HEK293 (cell line): ENCODE measurements around the gene SPRY4.

Source experiments
- CTCF ChIA-PET: fragments of 350-600 bp; formaldehyde crosslinking; extraction: SDS; loops from one replicate; lab custom pipeline; 2021; ENCODE audit warnings: antibody characterized with exemption; lab: Yijun Ruan, JAX
- POLR2A ChIA-PET: fragments of 300-600 bp; formaldehyde crosslinking; extraction: SDS; loops from one replicate; lab custom pipeline; 2020; ENCODE audit warnings: antibody characterized with exemption, inconsistent platforms; lab: Yijun Ruan, JAX
- H3K27ac ChIP-seq: fragments of 200-500 bp; sonication (Bioruptor generic); 2 replicates; pipeline ENCODE4 v1.5.1; 2014; ENCODE audit warnings: low read depth, low read length, control low read depth, inconsistent platforms; ENCODE audit errors: extremely low read depth
- H3K36me3 ChIP-seq, 2 experiments: fragments of 200-500 bp in 1 of 2; sonication (Bioruptor generic) in 1 of 2; 1 replicate in 1 of 2; 2 replicates in 1 of 2; pipeline ENCODE4 v1.5.1; 2014 to 2017; ENCODE audit warnings: inconsistent platforms in 2 of 2, low read length in 2 of 2; ENCODE audit not compliant: control insufficient read depth in 2 of 2, insufficient read depth in 1 of 2
- H3K4me1 ChIP-seq: fragments of 200-500 bp; sonication (Bioruptor generic); 2 replicates; pipeline ENCODE4 v1.5.1; 2014; ENCODE audit warnings: mild to moderate bottlenecking, low read length, inconsistent platforms; ENCODE audit not compliant: control insufficient read depth, insufficient read depth
- H3K4me3 ChIP-seq: 2 replicates; pipeline ENCODE4 v1.5.1; 2011; ENCODE audit warnings: low read depth, mild to moderate bottlenecking, control low read depth, low read length, moderate library complexity
- H3K9me3 ChIP-seq: fragments of 200-500 bp; sonication (Bioruptor generic); 2 replicates; pipeline ENCODE4 v1.5.1; 2014; ENCODE audit warnings: low read depth, low read length, inconsistent platforms; ENCODE audit not compliant: control insufficient read depth, insufficient read depth
- FEZF1 ChIP-seq: fragments of 450-650 bp; formaldehyde crosslinking; IDR thresholded peaks from 2 replicates; pipeline ENCODE4 v1.5.1; 2016; ENCODE audit warnings: missing biosample characterization, missing genetic modification characterization
- MYNN ChIP-seq: fragments of 450-650 bp; formaldehyde crosslinking; IDR thresholded peaks from 2 replicates; pipeline ENCODE4 v1.5.1; 2016; ENCODE audit warnings: missing biosample characterization, missing genetic modification characterization, borderline replicate concordance
- SETDB1 ChIP-seq: IDR thresholded peaks from one replicate; pipeline ENCODE4 v1.6.1; 2017; ENCODE audit warnings: mild to moderate bottlenecking, low read length, moderate library complexity, mixed read lengths; ENCODE audit not compliant: insufficient read length
- ZNF311 ChIP-seq: fragments of 450-650 bp; formaldehyde crosslinking; IDR thresholded peaks from 2 replicates; pipeline ENCODE4 v1.5.1; 2017; ENCODE audit warnings: missing biosample characterization, missing genetic modification characterization, borderline replicate concordance
- ZNF366 ChIP-seq: fragments of 450-650 bp; formaldehyde crosslinking; conservative IDR thresholded peaks from 2 replicates; pipeline ENCODE4 v1.5.1; 2016; ENCODE audit warnings: missing biosample characterization, missing genetic modification characterization
- ZNF426 ChIP-seq: fragments of 450-650 bp; formaldehyde crosslinking; IDR thresholded peaks from 2 replicates; pipeline ENCODE4 v1.5.1; 2017; ENCODE audit warnings: missing biosample characterization, missing genetic modification characterization, mild to moderate bottlenecking, inconsistent platforms, moderate library complexity
- ZNF549 ChIP-seq: fragments of 450-650 bp; IDR thresholded peaks from 2 replicates; pipeline ENCODE4 v1.5.1; 2018; ENCODE audit warnings: missing biosample characterization, missing genetic modification characterization, mild to moderate bottlenecking, inconsistent platforms, moderate library complexity
- ZNF558 ChIP-seq: fragments of 450-650 bp; formaldehyde crosslinking; IDR thresholded peaks from 2 replicates; pipeline ENCODE4 v1.5.1; 2016; ENCODE audit warnings: missing biosample characterization, missing genetic modification characterization
- TF ChIP-seq, protein P1 (sequence below): fragments of 450-650 bp; formaldehyde crosslinking; IDR thresholded peaks from 2 replicates; pipeline ENCODE4 v1.5.0; 2017; ENCODE audit warnings: missing biosample characterization, missing genetic modification characterization, borderline replicate concordance
- TF ChIP-seq, protein P2 (sequence below): fragments of 450-650 bp; formaldehyde crosslinking; IDR thresholded peaks from 2 replicates; pipeline ENCODE4 v1.5.1; 2016; ENCODE audit warnings: missing biosample characterization, missing genetic modification characterization
- TF ChIP-seq, protein P3 (sequence below): fragments of 450-650 bp; formaldehyde crosslinking; IDR thresholded peaks from 2 replicates; pipeline ENCODE4 v1.5.1; 2016; ENCODE audit warnings: missing biosample characterization, missing genetic modification characterization
- TF ChIP-seq, protein P4 (sequence below): fragments of 450-650 bp; formaldehyde crosslinking; IDR thresholded peaks from 2 replicates; pipeline ENCODE4 v1.5.1; 2016; ENCODE audit warnings: missing biosample characterization, missing genetic modification characterization
- TF ChIP-seq, protein P5 (sequence below): fragments of 450-650 bp; formaldehyde crosslinking; IDR thresholded peaks from 2 replicates; pipeline ENCODE4 v1.5.1; 2016; ENCODE audit warnings: missing biosample characterization, missing genetic modification characterization
- TF ChIP-seq, protein P6 (sequence below): fragments of 450-650 bp; formaldehyde crosslinking; IDR thresholded peaks from 2 replicates; pipeline ENCODE4 v1.5.1; 2016; ENCODE audit warnings: missing biosample characterization, missing genetic modification characterization

SPRY4 gene

DNA sequence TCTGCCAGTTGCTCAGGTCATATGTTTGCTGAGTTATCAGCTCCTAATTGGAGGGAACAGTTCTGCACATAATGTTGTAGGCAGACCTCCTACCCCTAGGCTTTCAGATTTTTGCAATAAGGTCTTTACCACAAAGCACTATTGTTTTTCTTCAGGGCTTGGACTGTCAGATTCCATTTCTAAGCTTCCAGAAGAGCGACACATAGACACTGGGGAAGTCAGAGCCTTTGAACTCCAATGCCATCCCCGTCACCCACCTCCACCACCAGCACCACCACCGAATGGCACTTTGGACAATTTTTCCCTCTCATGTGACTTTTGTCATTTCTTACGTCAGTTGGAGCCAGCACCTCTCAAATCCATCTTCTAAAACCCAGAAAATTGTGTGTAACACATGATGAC, 28.3 kb upstream of the SPRY4 start:
- ChIA-PET POLR2A (interaction anchor here (0.8 kb wide), 1 partner anchor 28 kb away, joined by 3 read pairs; the partner anchor contains the start of gene SPRY4), CTCF (interaction anchor here (0.6 to 1.5 kb wide), 3 partner anchors 175 to 662 kb away, joined by 3 to 5 read pairs (median 3); no protein-coding TSS in a partner anchor)

More for the DNA sequence above, 28.3 kb upstream of the SPRY4 start:
- H3K36me3 ChIP-seq = no peaks in the 10 kb centered on the region
- TF ChIP-seq, protein P1, sequence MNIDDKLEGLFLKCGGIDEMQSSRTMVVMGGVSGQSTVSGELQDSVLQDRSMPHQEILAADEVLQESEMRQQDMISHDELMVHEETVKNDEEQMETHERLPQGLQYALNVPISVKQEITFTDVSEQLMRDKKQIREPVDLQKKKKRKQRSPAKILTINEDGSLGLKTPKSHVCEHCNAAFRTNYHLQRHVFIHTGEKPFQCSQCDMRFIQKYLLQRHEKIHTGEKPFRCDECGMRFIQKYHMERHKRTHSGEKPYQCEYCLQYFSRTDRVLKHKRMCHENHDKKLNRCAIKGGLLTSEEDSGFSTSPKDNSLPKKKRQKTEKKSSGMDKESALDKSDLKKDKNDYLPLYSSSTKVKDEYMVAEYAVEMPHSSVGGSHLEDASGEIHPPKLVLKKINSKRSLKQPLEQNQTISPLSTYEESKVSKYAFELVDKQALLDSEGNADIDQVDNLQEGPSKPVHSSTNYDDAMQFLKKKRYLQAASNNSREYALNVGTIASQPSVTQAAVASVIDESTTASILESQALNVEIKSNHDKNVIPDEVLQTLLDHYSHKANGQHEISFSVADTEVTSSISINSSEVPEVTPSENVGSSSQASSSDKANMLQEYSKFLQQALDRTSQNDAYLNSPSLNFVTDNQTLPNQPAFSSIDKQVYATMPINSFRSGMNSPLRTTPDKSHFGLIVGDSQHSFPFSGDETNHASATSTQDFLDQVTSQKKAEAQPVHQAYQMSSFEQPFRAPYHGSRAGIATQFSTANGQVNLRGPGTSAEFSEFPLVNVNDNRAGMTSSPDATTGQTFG (tag by site-specific recombination) = no peak
- TF ChIP-seq MYNN (no peak), FEZF1 (tag by site-specific recombination) (no peak), ZNF549 (tag by site-specific recombination) (no peak), SETDB1 (no peak), ZNF366 (tag by site-specific recombination) (no peak), ZNF558 (tag by site-specific recombination) (no peak), ZNF311 (tag by site-specific recombination) (no peak), ZNF426 (tag by site-specific recombination) (no peak)
- TF ChIP-seq, protein P2, sequence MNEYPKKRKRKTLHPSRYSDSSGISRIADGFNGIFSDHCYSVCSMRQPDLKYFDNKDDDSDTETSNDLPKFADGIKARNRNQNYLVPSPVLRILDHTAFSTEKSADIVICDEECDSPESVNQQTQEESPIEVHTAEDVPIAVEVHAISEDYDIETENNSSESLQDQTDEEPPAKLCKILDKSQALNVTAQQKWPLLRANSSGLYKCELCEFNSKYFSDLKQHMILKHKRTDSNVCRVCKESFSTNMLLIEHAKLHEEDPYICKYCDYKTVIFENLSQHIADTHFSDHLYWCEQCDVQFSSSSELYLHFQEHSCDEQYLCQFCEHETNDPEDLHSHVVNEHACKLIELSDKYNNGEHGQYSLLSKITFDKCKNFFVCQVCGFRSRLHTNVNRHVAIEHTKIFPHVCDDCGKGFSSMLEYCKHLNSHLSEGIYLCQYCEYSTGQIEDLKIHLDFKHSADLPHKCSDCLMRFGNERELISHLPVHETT (tag by site-specific recombination) = no peak
- TF ChIP-seq, protein P3, sequence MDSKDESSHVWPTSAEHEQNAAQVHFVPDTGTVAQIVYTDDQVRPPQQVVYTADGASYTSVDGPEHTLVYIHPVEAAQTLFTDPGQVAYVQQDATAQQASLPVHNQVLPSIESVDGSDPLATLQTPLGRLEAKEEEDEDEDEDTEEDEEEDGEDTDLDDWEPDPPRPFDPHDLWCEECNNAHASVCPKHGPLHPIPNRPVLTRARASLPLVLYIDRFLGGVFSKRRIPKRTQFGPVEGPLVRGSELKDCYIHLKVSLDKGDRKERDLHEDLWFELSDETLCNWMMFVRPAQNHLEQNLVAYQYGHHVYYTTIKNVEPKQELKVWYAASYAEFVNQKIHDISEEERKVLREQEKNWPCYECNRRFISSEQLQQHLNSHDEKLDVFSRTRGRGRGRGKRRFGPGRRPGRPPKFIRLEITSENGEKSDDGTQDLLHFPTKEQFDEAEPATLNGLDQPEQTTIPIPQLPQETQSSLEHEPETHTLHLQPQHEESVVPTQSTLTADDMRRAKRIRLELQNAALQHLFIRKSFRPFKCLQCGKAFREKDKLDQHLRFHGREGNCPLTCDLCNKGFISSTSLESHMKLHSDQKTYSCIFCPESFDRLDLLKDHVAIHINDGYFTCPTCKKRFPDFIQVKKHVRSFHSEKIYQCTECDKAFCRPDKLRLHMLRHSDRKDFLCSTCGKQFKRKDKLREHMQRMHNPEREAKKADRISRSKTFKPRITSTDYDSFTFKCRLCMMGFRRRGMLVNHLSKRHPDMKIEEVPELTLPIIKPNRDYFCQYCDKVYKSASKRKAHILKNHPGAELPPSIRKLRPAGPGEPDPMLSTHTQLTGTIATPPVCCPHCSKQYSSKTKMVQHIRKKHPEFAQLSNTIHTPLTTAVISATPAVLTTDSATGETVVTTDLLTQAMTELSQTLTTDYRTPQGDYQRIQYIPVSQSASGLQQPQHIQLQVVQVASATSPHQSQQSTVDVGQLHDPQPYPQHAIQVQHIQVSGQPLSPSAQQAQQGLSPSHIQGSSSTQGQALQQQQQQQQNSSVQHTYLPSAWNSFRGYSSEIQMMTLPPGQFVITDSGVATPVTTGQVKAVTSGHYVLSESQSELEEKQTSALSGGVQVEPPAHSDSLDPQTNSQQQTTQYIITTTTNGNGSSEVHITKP (tag by site-specific recombination) = no peak
- TF ChIP-seq, protein P4, sequence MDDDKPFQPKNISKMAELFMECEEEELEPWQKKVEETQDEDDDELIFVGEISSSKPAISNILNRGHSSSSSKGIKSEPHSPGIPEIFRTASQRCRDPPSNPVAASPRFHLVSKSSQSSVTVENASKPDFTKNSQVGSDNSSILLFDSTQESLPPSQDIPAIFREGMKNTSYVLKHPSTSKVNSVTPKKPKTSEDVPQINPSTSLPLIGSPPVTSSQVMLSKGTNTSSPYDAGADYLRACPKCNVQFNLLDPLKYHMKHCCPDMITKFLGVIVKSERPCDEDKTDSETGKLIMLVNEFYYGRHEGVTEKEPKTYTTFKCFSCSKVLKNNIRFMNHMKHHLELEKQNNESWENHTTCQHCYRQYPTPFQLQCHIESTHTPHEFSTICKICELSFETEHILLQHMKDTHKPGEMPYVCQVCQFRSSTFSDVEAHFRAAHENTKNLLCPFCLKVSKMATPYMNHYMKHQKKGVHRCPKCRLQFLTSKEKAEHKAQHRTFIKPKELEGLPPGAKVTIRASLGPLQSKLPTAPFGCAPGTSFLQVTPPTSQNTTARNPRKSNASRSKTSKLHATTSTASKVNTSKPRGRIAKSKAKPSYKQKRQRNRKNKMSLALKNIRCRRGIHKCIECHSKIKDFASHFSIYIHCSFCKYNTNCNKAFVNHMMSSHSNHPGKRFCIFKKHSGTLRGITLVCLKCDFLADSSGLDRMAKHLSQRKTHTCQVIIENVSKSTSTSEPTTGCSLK (tag by site-specific recombination) = no peak
- TF ChIP-seq, protein P5, sequence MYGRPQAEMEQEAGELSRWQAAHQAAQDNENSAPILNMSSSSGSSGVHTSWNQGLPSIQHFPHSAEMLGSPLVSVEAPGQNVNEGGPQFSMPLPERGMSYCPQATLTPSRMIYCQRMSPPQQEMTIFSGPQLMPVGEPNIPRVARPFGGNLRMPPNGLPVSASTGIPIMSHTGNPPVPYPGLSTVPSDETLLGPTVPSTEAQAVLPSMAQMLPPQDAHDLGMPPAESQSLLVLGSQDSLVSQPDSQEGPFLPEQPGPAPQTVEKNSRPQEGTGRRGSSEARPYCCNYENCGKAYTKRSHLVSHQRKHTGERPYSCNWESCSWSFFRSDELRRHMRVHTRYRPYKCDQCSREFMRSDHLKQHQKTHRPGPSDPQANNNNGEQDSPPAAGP (tag by site-specific recombination) = no peak
- TF ChIP-seq, protein P6, sequence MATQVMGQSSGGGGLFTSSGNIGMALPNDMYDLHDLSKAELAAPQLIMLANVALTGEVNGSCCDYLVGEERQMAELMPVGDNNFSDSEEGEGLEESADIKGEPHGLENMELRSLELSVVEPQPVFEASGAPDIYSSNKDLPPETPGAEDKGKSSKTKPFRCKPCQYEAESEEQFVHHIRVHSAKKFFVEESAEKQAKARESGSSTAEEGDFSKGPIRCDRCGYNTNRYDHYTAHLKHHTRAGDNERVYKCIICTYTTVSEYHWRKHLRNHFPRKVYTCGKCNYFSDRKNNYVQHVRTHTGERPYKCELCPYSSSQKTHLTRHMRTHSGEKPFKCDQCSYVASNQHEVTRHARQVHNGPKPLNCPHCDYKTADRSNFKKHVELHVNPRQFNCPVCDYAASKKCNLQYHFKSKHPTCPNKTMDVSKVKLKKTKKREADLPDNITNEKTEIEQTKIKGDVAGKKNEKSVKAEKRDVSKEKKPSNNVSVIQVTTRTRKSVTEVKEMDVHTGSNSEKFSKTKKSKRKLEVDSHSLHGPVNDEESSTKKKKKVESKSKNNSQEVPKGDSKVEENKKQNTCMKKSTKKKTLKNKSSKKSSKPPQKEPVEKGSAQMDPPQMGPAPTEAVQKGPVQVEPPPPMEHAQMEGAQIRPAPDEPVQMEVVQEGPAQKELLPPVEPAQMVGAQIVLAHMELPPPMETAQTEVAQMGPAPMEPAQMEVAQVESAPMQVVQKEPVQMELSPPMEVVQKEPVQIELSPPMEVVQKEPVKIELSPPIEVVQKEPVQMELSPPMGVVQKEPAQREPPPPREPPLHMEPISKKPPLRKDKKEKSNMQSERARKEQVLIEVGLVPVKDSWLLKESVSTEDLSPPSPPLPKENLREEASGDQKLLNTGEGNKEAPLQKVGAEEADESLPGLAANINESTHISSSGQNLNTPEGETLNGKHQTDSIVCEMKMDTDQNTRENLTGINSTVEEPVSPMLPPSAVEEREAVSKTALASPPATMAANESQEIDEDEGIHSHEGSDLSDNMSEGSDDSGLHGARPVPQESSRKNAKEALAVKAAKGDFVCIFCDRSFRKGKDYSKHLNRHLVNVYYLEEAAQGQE (tag by site-specific recombination) = no peak
- TF ChIP-seq, all 188 proteins: peak for 0
- Histone ChIP-seq H3K27ac (no peak overlapping the region), H3K4me3 (no peak overlapping the region), H3K4me1 (peaks cover 3% of the 10 kb centered on the region; the same call in 1 of the 2 replicates), H3K9me3 (no peaks in the 10 kb centered on the region)
